ENCODE results near the gene RTKN2.

The RTKN2 gene

GRCh38 chr10:62217683-62218082, 51.0 kb downstream of the RTKN2 start:
- DNase-seq, result no peak

GRCh38 chr10:62214364-62214874, 54.2 kb downstream of the RTKN2 start:
- DNase-seq, result no peak

GRCh38 chr10:62205750-62206399, 62.8 kb downstream of the RTKN2 start:
- DNase-seq, result no peak

- no peak for DNase-seq
These were observed 69.1 kb downstream of the RTKN2 start for GRCh38 chr10:62199584-62199983.

GRCh38 chr10:62196528-62196927, 72.1 kb downstream of the RTKN2 start:
- no peak for DNase-seq

GRCh38 chr10:62195675-62195926, 73.0 kb downstream of the RTKN2 start:
- DNase-seq, result no peak

GRCh38 chr10:62194924-62195674, 73.5 kb downstream of the RTKN2 start:
- no peak for DNase-seq

- DNase-seq, result no peak
These were observed 75.2 kb downstream of the RTKN2 start for GRCh38 chr10:62193479-62193878.

GRCh38 chr10:62189131-62189530, 79.5 kb downstream of the RTKN2 start:
- no peak for DNase-seq

- no peak for DNase-seq
These were observed 80.5 kb downstream of the RTKN2 start for GRCh38 chr10:62188021-62188616.

- DNase-seq, result no peak
These were observed 81.5 kb downstream of the RTKN2 start for GRCh38 chr10:62186999-62187675.

- no peak for DNase-seq
These were observed 82.5 kb downstream of the RTKN2 start for GRCh38 chr10:62185919-62186692.

GRCh38 chr10:62183857-62184795, 84.5 kb downstream of the RTKN2 start:
- no peak for DNase-seq

- DNase-seq, result no peak
These were observed 85.2 kb downstream of the RTKN2 start for GRCh38 chr10:62183442-62183841.

- DNase-seq, result no peak
These were observed 86.0 kb downstream of the RTKN2 start for GRCh38 chr10:62182595-62182994.

GRCh38 chr10:62182171-62182570, 86.5 kb downstream of the RTKN2 start:
- no peak for DNase-seq

- DNase-seq, result no peak
These were observed 88.0 kb downstream of the RTKN2 start for GRCh38 chr10:62180677-62181076.

- no peak for DNase-seq
These were observed 90.1 kb downstream of the RTKN2 start for GRCh38 chr10:62178568-62178967.

- DNase-seq, result no peak
These were observed 91.5 kb downstream of the RTKN2 start for GRCh38 chr10:62177111-62177510.

GRCh38 chr10:62175251-62175650, 93.4 kb downstream of the RTKN2 start:
- no peak for DNase-seq

- no peak for DNase-seq
These were observed 96.2 kb downstream of the RTKN2 start for GRCh38 chr10:62172465-62172864.

- DNase-seq, result no peak
These were observed 96.9 kb downstream of the RTKN2 start for GRCh38 chr10:62171791-62172190.
